K562 (cell line): ENCODE data around the gene CSTPP1. TPM values are rescaled to one million over a fixed set of nuclear protein-coding genes. Genes with fewer than 3 reads are reported as not detected.
A peak's percentile ranks its signal among the peaks of the same experiment; 100 is the strongest.

Experiments
- ARNT ChIP-seq, 2 experiments: fragments of 450-650 bp; IDR thresholded peaks; 2 replicates each; pipeline ENCODE4 v1.6.1; 2016; ENCODE audit warnings: mild to moderate bottlenecking in 1 of 2
- ATF7 ChIP-seq: fragments of 450-650 bp; IDR thresholded peaks from 2 replicates; pipeline ENCODE4 v1.7.1; 2014; ENCODE audit warnings: mild to moderate bottlenecking, moderate library complexity
- CBFA2T2 ChIP-seq: fragments of 450-650 bp; conservative IDR thresholded peaks from 2 replicates; pipeline ENCODE4 v1.6.1; 2017; ENCODE audit warnings: mild to moderate bottlenecking
- EGR1 ChIP-seq: fragments of 450-650 bp; conservative IDR thresholded peaks from 2 replicates; pipeline ENCODE4 v1.6.1; 2017; ENCODE audit warnings: mild to moderate bottlenecking
- KDM1A ChIP-seq, 2 experiments: fragments of 450-650 bp; IDR thresholded peaks; 2 replicates each; pipeline ENCODE4 v1.6.1; 2016; ENCODE audit warnings: mild to moderate bottlenecking in 2 of 2
- NCOR1 ChIP-seq: fragments of 450-650 bp; IDR thresholded peaks from 2 replicates; pipeline ENCODE4 v1.6.1; 2016; ENCODE audit warnings: mild to moderate bottlenecking, moderate library complexity
- PRPF4 ChIP-seq: fragments of 200-400 bp; formaldehyde crosslinking; IDR thresholded peaks from one replicate; pipeline ENCODE4 v1.6.1; 2017; ENCODE audit warnings: low read length, low read depth, mild to moderate bottlenecking; ENCODE audit not compliant: insufficient read depth, poor library complexity, severe bottlenecking
- RFX1 ChIP-seq: fragments of 450-650 bp; IDR thresholded peaks from 2 replicates; pipeline ENCODE4 v1.6.1; 2016; ENCODE audit warnings: mild to moderate bottlenecking, moderate library complexity
- SMARCA4 ChIP-seq: fragments of 450-650 bp; IDR thresholded peaks from 2 replicates; pipeline ENCODE4 v1.6.1; 2016
- TAF7 ChIP-seq: fragments of 450-650 bp; IDR thresholded peaks from 2 replicates; pipeline ENCODE4 v1.6.1; 2016; ENCODE audit warnings: missing genetic modification characterization, missing compliant biosample characterization
- ZC3H8 ChIP-seq: fragments of 450-650 bp; IDR thresholded peaks from 2 replicates; pipeline ENCODE4 v1.6.1; 2017
- ZNF324 ChIP-seq: fragments of 250-450 bp; sonication (Bioruptor Pico); IDR thresholded peaks from 2 replicates; pipeline ENCODE4 v1.4.0; 2020; ENCODE audit warnings: mild to moderate bottlenecking
- ZNF408 ChIP-seq: fragments of 250-450 bp; sonication (Bioruptor Pico); IDR thresholded peaks from 2 replicates; pipeline ENCODE4 v1.4.0; 2020; ENCODE audit warnings: low read depth, mild to moderate bottlenecking, moderate library complexity
- polyA plus RNA-seq, 8 experiments: library from polyadenylated mRNA; depleted of rRNA in 4 of 8; stranded (reverse) in 5 of 8; unstranded in 3 of 8; fragments of >200 nt; fragmentation: Nextera tagmentation in 2 of 8; fragmentation: Illumina TruSeq in 1 of 8; extraction: Ambion mirVana in 2 of 8; extraction: Trizol in 1 of 8; gene quantifications; 2 replicates each; pipeline versions ENCODE4 v1.2.1 to v1.2.3, GENCODE V29; 2011 to 2014; ENCODE audit warnings: inconsistent platforms in 1 of 8, missing spikeins in 1 of 8
- total RNA-seq, 7 experiments: library from RNA; depleted of rRNA in 6 of 7; stranded (reverse); fragments of >200 nt in 6 of 7; fragmentation: Illumina TruSeq in 2 of 7; extraction: Trizol in 2 of 7; gene quantifications; 2 replicates each; pipeline versions ENCODE4 v1.2.1 to v1.2.3, GENCODE V29; 2011 to 2021; ENCODE audit warnings: low replicate concordance in 1 of 7
- TF ChIP-seq, protein P1 (sequence below): IDR thresholded peaks from 2 replicates; pipeline ENCODE4 v1.6.1; 2012; ENCODE audit warnings: low read depth, low read length, improper control_type of control experiment, borderline replicate concordance
- TF ChIP-seq, protein P2 (sequence below): sonication (generic); formaldehyde crosslinking; IDR thresholded peaks from 2 replicates; pipeline ENCODE4 v1.8.0; 2023; ENCODE audit warnings: mild to moderate bottlenecking, missing genetic modification reagents
- TF ChIP-seq, protein P3 (sequence below): sonication (generic); formaldehyde crosslinking; IDR thresholded peaks from 2 replicates; pipeline ENCODE4 v1.8.0; 2023; ENCODE audit warnings: missing genetic modification reagents, mild to moderate bottlenecking, borderline replicate concordance
- TF ChIP-seq, protein P4 (sequence below): fragments of 450-650 bp; IDR thresholded peaks from 2 replicates; pipeline ENCODE4 v1.7.0; 2016; ENCODE audit warnings: borderline replicate concordance

The CSTPP1 gene
- total and polyA plus RNA-seq, 9 of the 15 experiments (the other 6 are each of a cell fraction or from before 2014, with no cell fraction given) = 6.5 to 17.8 (median 9.2) TPM

DNA sequence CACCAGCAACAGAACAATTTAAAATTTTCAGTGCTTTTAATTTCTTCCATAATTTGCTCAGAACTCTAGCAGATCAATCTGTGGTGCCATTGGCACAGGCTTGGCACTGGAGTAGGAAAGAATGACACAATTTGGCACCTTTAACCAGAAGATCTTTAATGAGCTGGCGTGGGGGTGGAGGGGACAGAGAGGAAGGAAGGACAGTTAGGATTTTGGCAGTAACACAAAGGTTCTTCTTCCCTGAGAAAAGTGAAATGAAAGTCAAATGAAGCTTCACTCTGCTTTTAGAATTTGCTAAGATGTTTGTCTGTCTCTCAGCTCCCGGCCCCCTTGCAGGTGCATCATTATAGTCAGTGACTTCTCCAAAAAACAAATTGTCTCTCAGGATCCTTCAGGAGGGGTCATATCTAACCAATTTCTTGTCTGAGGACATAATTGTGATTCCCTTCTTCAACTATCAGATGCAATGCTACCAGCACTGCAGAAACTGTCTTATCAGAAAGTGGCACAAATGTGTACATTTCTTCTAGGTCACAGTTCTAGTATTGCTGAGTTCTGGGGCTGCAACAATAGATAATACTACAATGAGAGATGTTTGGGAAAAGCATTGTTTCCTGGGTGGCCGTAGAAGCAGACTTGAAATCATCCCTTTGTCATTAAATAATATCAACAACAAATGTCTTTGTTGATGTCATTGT, 66.8 kb downstream of the CSTPP1 start (continued):
- TF ChIP-seq, protein P1, sequence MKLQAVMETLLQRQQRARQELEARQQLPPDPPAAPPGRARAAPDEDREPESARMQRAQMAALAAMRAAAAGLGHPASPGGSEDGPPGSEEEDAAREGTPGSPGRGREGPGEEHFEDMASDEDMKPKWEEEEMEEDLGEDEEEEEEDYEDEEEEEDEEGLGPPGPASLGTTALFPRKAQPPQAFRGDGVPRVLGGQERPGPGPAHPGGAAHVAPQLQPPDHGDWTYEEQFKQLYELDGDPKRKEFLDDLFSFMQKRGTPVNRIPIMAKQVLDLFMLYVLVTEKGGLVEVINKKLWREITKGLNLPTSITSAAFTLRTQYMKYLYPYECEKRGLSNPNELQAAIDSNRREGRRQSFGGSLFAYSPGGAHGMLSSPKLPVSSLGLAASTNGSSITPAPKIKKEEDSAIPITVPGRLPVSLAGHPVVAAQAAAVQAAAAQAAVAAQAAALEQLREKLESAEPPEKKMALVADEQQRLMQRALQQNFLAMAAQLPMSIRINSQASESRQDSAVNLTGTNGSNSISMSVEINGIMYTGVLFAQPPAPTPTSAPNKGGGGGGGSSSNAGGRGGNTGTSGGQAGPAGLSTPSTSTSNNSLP = 0 out of 2 replicates have a peak, but pooled peaks have one; percentile 62
- TF ChIP-seq KDM1A (IDR thresholded peaks at IDR 0.05) (0 out of 4 replicates have a peak, but pooled peaks have one; percentile 27 to 44), NCOR1 (peak; percentile 80), ARNT (IDR thresholded peaks at IDR 0.05) (peak in 1 of 2 experiments; percentile 34; a peak in 1 of 4 replicates), RFX1 (no peak), EGR1 (peak; percentile 34), ATF7 (0 out of 2 replicates have a peak, but pooled peaks have one; percentile 18), ZNF408 (CRISPR knock-in tag) (no peak), PRPF4 (no peak), ZC3H8 (no peak), CBFA2T2 (peak; percentile 85), TAF7 (tag) (no peak), SMARCA4 (peak; percentile 86), ZNF324 (CRISPR knock-in tag) (no peak)
- TF ChIP-seq, protein P2, sequence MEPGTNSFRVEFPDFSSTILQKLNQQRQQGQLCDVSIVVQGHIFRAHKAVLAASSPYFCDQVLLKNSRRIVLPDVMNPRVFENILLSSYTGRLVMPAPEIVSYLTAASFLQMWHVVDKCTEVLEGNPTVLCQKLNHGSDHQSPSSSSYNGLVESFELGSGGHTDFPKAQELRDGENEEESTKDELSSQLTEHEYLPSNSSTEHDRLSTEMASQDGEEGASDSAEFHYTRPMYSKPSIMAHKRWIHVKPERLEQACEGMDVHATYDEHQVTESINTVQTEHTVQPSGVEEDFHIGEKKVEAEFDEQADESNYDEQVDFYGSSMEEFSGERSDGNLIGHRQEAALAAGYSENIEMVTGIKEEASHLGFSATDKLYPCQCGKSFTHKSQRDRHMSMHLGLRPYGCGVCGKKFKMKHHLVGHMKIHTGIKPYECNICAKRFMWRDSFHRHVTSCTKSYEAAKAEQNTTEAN = no peak
- TF ChIP-seq, protein P3, sequence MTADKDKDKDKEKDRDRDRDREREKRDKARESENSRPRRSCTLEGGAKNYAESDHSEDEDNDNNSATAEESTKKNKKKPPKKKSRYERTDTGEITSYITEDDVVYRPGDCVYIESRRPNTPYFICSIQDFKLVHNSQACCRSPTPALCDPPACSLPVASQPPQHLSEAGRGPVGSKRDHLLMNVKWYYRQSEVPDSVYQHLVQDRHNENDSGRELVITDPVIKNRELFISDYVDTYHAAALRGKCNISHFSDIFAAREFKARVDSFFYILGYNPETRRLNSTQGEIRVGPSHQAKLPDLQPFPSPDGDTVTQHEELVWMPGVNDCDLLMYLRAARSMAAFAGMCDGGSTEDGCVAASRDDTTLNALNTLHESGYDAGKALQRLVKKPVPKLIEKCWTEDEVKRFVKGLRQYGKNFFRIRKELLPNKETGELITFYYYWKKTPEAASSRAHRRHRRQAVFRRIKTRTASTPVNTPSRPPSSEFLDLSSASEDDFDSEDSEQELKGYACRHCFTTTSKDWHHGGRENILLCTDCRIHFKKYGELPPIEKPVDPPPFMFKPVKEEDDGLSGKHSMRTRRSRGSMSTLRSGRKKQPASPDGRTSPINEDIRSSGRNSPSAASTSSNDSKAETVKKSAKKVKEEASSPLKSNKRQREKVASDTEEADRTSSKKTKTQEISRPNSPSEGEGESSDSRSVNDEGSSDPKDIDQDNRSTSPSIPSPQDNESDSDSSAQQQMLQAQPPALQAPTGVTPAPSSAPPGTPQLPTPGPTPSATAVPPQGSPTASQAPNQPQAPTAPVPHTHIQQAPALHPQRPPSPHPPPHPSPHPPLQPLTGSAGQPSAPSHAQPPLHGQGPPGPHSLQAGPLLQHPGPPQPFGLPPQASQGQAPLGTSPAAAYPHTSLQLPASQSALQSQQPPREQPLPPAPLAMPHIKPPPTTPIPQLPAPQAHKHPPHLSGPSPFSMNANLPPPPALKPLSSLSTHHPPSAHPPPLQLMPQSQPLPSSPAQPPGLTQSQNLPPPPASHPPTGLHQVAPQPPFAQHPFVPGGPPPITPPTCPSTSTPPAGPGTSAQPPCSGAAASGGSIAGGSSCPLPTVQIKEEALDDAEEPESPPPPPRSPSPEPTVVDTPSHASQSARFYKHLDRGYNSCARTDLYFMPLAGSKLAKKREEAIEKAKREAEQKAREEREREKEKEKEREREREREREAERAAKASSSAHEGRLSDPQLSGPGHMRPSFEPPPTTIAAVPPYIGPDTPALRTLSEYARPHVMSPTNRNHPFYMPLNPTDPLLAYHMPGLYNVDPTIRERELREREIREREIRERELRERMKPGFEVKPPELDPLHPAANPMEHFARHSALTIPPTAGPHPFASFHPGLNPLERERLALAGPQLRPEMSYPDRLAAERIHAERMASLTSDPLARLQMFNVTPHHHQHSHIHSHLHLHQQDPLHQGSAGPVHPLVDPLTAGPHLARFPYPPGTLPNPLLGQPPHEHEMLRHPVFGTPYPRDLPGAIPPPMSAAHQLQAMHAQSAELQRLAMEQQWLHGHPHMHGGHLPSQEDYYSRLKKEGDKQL = no peak
- TF ChIP-seq, protein P4, sequence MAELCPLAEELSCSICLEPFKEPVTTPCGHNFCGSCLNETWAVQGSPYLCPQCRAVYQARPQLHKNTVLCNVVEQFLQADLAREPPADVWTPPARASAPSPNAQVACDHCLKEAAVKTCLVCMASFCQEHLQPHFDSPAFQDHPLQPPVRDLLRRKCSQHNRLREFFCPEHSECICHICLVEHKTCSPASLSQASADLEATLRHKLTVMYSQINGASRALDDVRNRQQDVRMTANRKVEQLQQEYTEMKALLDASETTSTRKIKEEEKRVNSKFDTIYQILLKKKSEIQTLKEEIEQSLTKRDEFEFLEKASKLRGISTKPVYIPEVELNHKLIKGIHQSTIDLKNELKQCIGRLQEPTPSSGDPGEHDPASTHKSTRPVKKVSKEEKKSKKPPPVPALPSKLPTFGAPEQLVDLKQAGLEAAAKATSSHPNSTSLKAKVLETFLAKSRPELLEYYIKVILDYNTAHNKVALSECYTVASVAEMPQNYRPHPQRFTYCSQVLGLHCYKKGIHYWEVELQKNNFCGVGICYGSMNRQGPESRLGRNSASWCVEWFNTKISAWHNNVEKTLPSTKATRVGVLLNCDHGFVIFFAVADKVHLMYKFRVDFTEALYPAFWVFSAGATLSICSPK = no peak
